ENCODE measurements around the gene TNRC18.

Gene TNRC18

DNA sequence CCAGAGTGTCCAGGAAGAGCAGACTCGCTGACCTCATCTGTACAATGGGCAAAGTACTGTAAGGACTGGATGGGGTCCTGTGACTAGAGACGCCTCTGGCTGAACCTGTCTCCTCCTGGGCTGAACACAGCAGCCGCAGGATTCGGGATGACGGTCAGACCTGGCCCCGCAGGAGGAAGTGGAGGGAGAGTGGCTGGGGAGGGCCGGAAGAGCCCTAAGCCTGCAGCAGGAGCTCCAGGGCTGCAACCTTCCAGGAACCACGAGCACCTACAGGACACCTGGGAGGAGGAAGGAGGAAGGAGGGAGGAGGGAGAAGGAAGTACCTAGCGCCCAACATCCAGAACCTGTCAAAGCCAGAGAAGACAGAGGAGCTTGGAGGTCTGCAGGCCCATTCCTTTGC is 30.3 kb downstream of the TNRC18 start:
- peaks cover 16% of the 10 kb centered on the region for H3K4me1 Mint-ChIP-seq
- H3K36me3 Mint-ChIP-seq (ENCODE audit: low read depth): peaks cover 16% of the 10 kb centered on the region
- no peaks in the 10 kb centered on the region for H3K27me3 Mint-ChIP-seq
- H3K9me3 Mint-ChIP-seq: no peaks in the 10 kb centered on the region
- no peak for ATAC-seq
- no peak overlapping the region for H3K27ac Mint-ChIP-seq
- DNase-seq: no peak
- no peak overlapping the region for H3K4me3 Mint-ChIP-seq

DNA sequence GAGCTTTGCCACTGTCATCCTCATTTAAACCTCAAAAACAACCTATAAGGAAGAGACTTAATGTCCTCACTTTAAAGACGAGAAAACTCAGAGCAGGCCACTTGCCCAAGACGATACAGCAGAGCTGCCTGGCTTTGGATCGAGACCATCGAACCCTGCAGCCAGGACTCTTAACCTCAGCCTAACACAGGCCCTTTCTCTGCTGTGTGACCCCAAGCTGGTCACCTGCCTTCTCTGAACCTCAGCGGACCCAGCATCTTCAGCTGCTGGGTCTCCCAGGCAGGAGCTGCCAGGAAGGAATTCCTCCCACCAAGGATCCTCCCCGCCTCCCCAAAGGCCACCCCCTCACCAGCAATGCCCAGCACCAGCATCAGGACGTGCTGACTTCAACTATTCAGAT is 32.7 kb downstream of the TNRC18 start:
- Mint-ChIP-seq H3K4me3 (no peak overlapping the region), H3K27me3 (no peaks in the 10 kb centered on the region), H3K9me3 (no peaks in the 10 kb centered on the region), H3K36me3 (ENCODE audit: low read depth) (peaks cover 22% of the 10 kb centered on the region), H3K27ac (no peak overlapping the region), H3K4me1 (peaks cover 6% of the 10 kb centered on the region)
- no peak for DNase-seq
- ATAC-seq: no peak

DNA sequence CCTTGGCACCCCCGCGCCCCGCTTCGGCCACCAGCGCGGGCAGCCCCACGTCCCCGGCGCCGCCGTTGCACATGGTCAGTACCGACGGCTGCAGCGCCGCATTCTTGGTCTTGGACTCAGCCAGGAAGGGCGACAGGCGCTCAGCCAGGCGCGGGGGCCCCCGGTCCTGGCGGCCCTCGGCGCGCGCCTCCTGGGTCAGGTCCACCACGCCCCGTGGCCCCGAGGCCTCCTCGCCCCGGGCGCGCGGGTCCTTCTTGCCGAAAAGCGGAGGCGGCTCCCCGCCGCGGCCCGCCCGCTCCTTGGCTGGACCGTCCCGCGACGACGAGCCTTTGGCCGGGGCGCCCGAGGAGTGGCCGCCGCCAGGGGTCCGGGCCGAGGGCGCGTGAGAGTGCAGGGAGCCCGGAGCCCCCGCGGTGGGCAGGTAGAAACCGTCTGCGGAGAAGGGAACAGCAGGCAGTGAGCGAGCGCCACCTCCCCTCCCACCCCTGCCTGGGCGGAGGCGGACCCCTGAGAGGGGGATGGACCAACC is 34.7 kb downstream of the TNRC18 start:
- ATAC-seq: no peak
- H3K27ac Mint-ChIP-seq: no peak overlapping the region
- peaks cover 25% of the 10 kb centered on the region for H3K36me3 Mint-ChIP-seq (ENCODE audit: low read depth)
- no peak for DNase-seq
- no peak overlapping the region for H3K4me3 Mint-ChIP-seq
- peaks cover 9% of the 10 kb centered on the region for H3K4me1 Mint-ChIP-seq
- H3K27me3 Mint-ChIP-seq: no peaks in the 10 kb centered on the region
- H3K9me3 Mint-ChIP-seq: no peaks in the 10 kb centered on the region

DNA sequence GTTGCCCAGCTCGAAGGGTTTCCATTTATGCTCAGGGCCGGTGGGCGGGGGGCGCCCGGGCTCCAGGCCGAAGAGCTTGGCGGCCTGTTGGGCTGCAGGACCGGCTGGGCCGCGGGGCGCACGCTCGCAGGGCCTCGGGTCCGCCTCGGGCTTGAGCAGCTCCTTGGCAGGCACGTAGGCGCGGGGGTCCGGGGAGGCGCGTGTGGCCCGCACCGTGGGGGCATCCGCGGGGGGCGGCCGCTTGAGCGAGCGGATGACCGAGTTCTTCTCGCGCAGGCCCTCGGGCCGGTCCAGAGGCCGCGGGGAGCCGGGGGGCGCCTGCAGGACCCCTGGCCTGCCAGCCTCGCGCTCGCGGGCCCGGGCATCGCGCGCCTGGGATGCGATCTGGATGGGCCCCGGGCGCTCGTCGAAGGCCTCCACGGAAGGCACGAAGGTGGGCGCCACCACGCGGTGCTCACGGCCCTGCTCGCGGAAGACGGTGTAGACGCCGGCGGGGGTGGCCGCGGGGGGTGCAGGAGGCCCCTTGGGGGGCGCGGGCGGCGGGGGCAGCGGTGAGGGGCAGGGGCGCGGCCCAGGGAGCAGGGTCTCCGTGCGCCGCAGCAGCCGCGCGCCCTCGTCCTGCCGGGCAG is 35.2 kb downstream of the TNRC18 start:
- Mint-ChIP-seq H3K27me3 (no peaks in the 10 kb centered on the region), H3K27ac (no peak overlapping the region), H3K9me3 (no peaks in the 10 kb centered on the region), H3K36me3 (ENCODE audit: low read depth) (peaks cover 22% of the 10 kb centered on the region), H3K4me1 (peaks cover 10% of the 10 kb centered on the region), H3K4me3 (no peak overlapping the region)
- ATAC-seq: no peak
- DNase-seq: no peak

DNA sequence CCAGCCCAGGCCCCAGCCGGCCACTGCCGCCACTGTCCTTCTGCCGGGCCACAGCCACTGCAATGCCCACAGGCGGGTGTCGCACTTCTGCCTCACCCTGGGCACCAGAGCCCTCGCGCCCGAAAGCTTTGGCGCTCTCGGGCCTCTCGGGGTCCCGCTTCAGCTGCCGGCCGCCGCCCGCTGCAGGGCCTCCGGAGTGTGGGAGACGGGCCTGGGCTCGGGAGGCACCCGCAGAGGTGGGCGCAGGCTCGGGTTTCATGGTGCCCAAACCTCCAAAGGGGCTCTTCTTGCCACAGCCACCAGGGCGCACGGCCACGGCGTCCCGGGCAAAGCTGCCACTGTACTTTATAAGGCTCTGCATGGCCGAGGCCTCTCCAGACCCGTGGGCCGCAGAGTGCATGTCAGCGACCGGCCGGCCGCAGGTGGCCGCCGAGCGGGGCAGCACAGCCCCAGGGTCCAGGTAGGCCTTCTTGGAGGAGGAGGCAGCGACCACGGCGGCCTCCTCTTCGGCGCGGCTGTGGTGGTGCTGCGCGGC is 35.9 kb downstream of the TNRC18 start:
- Mint-ChIP-seq H3K9me3 (no peaks in the 10 kb centered on the region), H3K27me3 (no peaks in the 10 kb centered on the region), H3K4me1 (peaks cover 16% of the 10 kb centered on the region), H3K27ac (no peak overlapping the region), H3K36me3 (ENCODE audit: low read depth) (peaks cover 19% of the 10 kb centered on the region), H3K4me3 (no peak overlapping the region)
- ATAC-seq: no peak
- no peak for DNase-seq

DNA sequence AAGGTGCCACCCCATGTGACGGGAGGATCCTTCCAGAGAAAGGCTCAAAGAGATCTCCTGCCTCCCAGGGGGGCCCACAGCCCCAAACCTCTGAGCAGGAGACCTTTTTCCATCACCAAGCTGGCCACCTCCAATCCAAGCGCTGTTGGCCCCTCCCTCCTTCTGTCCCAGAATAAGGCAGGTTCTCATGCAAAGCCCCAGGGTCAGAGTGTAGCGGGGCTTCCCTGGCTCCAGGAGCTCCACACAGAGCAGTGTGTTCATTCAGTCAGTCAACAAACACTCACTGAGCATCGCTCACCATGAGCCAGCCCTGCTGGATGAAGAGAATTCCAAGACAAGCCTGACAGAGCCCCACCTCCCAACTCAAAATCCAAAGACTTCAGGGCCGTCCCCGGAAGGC is 39.0 kb downstream of the TNRC18 start:
- Mint-ChIP-seq H3K36me3 (ENCODE audit: low read depth) (peaks cover 12% of the 10 kb centered on the region), H3K4me3 (no peak overlapping the region), H3K9me3 (no peaks in the 10 kb centered on the region), H3K4me1 (peaks cover 26% of the 10 kb centered on the region), H3K27ac (no peak overlapping the region), H3K27me3 (no peaks in the 10 kb centered on the region)
- DNase-seq (no peak), ATAC-seq (no peak)

DNA sequence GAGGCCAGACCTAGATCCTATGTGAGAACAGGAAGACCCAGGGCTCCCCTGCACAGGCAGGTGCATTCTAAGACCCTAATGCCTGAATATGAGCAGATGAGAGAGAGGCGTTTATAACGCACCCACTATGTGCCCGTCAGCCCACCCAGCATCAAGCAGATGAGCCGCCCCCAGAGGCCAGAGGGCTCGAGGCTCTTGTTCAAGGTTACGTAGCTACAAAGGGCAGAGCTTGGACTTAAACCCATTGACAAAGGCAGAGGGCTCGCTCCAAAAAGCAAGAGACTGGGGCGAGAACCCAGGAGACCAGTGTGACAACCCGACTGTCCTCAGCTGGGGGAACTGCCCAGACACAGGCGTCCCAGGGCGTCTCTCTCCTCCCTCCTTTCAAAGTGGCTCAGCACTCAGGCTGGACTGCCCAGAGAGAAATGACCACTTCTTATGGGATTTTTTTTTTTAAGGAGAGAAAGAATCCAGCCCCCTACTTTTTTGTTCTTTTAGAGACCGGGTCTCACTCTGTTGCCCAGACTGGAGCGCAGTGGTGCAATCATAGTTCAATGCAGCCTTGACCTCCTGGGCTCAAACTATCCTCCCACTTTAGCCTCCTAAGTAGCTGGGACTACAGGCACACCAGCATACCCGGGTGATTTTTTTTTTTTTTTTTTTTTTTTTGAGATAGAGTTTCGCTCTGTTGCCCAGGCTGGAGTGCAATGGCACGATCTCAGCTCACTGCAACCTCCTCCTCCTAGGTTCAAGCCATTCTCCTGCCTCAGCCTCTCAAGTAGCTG is 40.1 kb downstream of the TNRC18 start:
- no peak for DNase-seq
- no peak for ATAC-seq
- H3K4me3 Mint-ChIP-seq: no peak overlapping the region
- H3K27me3 Mint-ChIP-seq: no peaks in the 10 kb centered on the region
- H3K27ac Mint-ChIP-seq: no peak overlapping the region
- H3K36me3 Mint-ChIP-seq (ENCODE audit: low read depth): peaks cover 12% of the 10 kb centered on the region
- no peaks in the 10 kb centered on the region for H3K9me3 Mint-ChIP-seq
- H3K4me1 Mint-ChIP-seq: peaks cover 26% of the 10 kb centered on the region

DNA sequence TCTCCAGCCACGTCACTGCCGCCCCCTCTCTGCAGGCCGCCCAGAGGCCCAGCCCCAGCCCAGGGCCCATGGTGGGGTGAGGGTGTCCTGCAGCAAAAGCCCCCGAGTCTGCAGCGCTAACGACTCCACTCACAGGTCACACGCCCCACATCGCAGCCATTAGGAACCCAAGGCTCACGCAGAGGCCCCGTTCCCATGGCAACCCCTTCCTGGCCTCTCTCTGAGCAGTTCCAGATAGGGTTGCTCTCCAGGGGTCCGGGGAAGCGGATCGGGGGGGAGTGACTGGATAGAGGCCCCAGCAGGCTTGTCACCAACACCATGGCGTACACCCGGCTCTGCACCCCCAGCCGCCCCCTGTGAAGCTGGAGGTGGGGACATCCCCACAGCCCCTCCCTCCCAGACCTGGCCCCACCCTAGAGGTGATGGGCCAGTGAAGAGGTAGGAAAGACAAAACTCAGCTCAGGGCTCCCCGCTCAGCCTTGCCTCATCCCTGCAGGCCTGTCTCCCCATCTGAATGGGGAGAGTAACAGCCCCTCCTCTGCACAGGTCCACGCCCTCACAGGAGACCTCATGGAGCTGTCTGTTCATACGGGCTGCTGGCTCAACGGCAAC is 41.2 kb downstream of the TNRC18 start:
- Mint-ChIP-seq H3K4me1 (peaks cover 26% of the 10 kb centered on the region), H3K27ac (no peak overlapping the region), H3K9me3 (no peaks in the 10 kb centered on the region), H3K4me3 (no peak overlapping the region), H3K36me3 (ENCODE audit: low read depth) (peaks cover 14% of the 10 kb centered on the region), H3K27me3 (no peaks in the 10 kb centered on the region)
- DNase-seq: no peak
- peak; percentile 13 for ATAC-seq

DNA sequence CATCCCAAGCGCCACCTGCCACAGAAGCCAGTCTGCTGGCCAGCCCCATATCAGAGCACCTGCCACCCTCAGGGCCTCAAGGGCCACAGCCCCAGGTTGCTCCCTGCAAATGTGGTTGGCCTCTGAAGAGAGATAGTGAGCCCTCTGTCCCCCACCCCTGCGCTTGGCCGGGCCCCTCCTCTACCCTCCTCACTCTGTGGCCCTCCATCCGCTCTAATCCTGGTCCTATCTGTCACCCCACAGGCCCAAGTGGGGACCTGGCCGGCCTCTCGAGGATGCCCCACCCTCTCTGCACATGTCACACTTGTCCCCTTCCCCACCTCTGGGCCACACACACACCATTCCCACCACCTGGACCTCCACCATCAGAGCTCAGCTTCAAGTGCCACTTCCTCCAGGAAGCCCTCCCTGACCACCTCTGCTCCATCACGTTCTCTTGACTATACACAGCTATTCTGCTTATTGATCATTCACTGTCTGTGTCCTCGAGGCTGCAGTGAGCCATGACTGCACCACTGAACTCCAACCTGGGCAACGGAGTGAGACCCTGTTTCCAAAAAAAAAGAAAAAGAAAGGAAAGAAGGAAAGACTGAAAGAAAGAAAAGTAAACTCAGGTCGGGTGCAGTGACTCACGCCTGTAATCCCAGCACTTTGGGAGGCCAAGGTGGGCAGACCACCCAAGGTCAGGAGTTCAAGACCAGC is 42.4 kb downstream of the TNRC18 start:
- peak; percentile 13 for ATAC-seq
- no peaks in the 10 kb centered on the region for H3K27me3 Mint-ChIP-seq
- H3K4me3 Mint-ChIP-seq: no peak overlapping the region
- H3K9me3 Mint-ChIP-seq: no peaks in the 10 kb centered on the region
- peaks cover 26% of the 10 kb centered on the region for H3K4me1 Mint-ChIP-seq
- DNase-seq: no peak
- H3K27ac Mint-ChIP-seq: no peak overlapping the region
- H3K36me3 Mint-ChIP-seq (ENCODE audit: low read depth): peaks cover 10% of the 10 kb centered on the region

DNA sequence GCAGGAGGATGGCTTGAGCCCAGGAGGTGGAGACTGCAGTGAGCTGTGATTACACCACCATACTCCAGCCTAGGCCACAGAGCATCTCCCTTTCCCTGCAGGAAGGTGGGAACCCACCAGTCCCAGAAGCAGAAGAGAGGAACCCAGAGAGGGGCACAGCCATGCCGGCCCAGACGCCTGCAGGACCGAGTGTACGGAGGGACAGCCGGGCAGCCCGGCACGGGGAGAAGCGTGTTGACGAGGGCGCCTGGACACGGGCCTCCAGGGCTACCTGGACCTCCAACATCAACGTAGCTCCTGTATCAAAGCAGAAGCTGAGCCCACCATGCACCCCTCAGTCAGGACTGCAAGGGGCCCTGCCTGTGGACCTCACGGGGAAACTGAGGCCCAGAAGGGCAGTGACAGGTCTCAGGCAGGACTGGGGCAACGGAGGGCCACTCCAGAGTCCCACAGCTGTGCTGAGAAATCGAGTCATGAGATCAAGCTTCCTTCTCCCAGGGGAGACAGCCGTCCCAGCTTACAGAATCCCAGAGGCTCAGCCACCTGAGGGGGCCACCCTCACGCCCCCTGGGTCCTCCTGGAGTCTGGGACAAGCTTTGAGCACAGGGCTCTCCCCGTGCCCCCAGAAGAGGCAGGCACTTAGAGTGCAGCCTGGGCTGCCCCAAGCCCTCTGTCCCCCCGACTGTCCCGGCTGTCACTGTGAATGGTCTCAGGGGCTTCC is 43.1 kb downstream of the TNRC18 start:
- Mint-ChIP-seq H3K27ac (no peak overlapping the region), H3K9me3 (no peaks in the 10 kb centered on the region), H3K4me1 (peaks cover 26% of the 10 kb centered on the region), H3K36me3 (ENCODE audit: low read depth) (peaks cover 8% of the 10 kb centered on the region), H3K27me3 (no peaks in the 10 kb centered on the region), H3K4me3 (no peak overlapping the region)
- DNase-seq: no peak
- ATAC-seq: no peak

DNA sequence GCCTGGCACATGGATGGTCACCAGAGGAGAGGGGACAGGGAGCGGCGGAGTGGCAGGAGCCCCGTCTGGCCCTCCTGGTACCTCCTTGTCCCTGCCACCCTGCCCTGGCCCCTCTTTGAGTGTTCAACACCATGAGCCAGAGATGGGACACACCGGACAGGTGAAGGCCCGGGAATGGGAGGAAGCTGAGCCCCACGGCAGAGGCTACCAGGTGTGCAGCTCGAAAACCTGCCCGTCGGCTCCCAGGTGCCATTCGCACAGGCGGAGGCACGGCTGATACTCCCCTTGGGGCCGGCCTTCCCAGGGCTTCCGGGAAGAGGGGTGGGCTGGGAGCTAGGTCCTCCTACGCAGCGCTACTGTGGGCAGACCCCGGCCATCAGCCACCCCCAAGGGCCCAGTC is 44.1 kb downstream of the TNRC18 start:
- DNase-seq: no peak
- Mint-ChIP-seq H3K27ac (no peak overlapping the region), H3K27me3 (no peaks in the 10 kb centered on the region), H3K36me3 (ENCODE audit: low read depth) (peaks cover 4% of the 10 kb centered on the region), H3K9me3 (no peaks in the 10 kb centered on the region), H3K4me1 (peaks cover 22% of the 10 kb centered on the region), H3K4me3 (no peak overlapping the region)
- ATAC-seq: no peak

DNA sequence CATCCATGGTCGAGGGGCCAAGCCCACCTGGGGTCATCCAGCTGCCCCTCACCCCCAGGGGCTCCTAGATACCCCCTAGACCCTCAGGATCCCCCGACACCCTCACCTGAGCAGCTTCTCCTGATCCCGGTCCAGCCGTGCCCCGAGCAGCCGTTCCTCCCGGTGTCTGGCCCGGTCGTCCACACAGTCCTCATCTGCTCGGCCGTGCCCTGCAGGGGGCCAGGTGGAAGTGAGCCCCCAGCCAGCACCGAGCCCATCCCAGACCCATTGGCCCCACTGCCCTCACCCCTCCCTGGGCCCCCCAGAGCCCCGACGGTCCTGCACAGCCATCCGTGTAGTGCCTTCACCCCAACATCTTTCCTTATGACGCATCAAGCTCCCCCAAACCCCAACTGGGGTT is 45.8 kb downstream of the TNRC18 start:
- Mint-ChIP-seq H3K4me1 (peaks cover 10% of the 10 kb centered on the region), H3K4me3 (no peak overlapping the region), H3K27ac (no peak overlapping the region), H3K9me3 (no peaks in the 10 kb centered on the region), H3K27me3 (no peaks in the 10 kb centered on the region), H3K36me3 (ENCODE audit: low read depth) (peaks cover 10% of the 10 kb centered on the region)
- DNase-seq (no peak), ATAC-seq (no peak)

DNA sequence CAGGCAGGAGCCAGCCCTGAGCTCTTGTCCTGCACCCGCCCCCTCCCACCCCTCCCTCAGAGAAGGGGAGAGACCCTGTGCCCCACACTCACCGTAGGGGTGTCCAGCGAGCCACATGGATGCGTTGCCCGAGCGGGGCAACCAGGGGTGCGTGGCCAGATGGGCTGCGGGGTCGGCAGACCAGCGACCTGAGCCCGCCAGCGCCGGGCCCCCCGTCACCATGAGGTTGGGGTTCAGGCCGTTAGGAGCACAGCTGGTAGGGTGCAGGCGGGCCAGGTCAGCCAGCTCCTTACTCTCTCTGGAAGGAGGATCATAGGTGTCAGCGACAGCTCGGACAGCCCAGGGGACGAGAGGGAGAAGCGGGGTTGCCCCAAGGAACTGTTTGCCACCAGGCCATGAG is 46.4 kb downstream of the TNRC18 start:
- no peak for ATAC-seq
- peaks cover 7% of the 10 kb centered on the region for H3K4me1 Mint-ChIP-seq
- DNase-seq: no peak
- no peaks in the 10 kb centered on the region for H3K9me3 Mint-ChIP-seq
- H3K27ac Mint-ChIP-seq: no peak overlapping the region
- H3K36me3 Mint-ChIP-seq (ENCODE audit: low read depth): peaks cover 10% of the 10 kb centered on the region
- H3K27me3 Mint-ChIP-seq: no peaks in the 10 kb centered on the region
- H3K4me3 Mint-ChIP-seq: no peak overlapping the region

DNA sequence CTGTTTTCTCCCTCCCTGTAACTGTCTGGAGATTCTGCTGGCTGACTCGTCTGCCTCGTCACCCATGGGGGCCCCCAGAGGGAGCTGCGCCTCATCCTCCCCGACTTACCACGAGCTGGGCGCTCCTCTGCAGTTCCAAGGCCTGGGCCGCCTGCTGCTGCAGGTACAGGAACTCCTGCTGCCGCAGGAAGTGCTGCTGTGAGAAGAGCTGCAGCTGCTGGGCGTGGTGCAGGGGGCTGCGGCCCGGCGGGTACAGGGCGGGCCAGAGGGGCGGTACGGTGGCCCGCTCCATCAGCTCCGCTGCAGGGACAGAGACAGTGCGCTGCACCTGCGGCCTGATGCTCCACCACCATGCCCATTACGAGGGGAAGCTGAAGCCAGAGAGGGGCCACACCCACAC is 47.7 kb downstream of the TNRC18 start:
- DNase-seq: no peak
- Mint-ChIP-seq H3K9me3 (no peaks in the 10 kb centered on the region), H3K27me3 (no peaks in the 10 kb centered on the region), H3K4me3 (no peak overlapping the region), H3K4me1 (no peaks in the 10 kb centered on the region), H3K36me3 (ENCODE audit: low read depth) (peaks cover 12% of the 10 kb centered on the region), H3K27ac (peak overlapping the region; percentile 11)
- ATAC-seq: no peak
